Measurements from ENCODE around the gene CASP12.
A peak's percentile ranks its signal among the peaks of the same experiment; 100 is the strongest.

Gene CASP12

DNA sequence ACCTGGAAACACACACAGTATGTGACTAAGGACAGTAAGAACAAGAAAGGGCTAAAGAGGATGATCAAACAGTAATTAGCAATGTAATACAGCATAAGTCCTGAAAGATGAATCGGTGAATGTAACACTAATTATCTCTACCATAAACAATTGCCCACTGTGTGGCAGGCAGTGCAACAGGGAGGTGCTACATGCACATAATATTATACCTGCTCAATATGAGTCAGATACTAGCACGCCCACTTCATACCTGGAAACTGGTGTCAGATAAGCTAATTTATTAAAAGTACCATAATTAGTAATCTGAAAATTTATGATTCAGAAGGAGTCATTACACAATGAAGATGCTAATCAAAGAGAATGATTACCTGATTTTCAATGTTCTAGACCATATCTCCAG lies 14.9 kb downstream of the CASP12 start:
- no peak for DNase-seq

GRCh38 chr11:104881117-104881794 lies 17.0 kb downstream of the CASP12 start:
- DNase-seq = no peak

- DNase-seq = no peak
These were observed 18.6 kb downstream of the CASP12 start for GRCh38 chr11:104879514-104880190.

DNA sequence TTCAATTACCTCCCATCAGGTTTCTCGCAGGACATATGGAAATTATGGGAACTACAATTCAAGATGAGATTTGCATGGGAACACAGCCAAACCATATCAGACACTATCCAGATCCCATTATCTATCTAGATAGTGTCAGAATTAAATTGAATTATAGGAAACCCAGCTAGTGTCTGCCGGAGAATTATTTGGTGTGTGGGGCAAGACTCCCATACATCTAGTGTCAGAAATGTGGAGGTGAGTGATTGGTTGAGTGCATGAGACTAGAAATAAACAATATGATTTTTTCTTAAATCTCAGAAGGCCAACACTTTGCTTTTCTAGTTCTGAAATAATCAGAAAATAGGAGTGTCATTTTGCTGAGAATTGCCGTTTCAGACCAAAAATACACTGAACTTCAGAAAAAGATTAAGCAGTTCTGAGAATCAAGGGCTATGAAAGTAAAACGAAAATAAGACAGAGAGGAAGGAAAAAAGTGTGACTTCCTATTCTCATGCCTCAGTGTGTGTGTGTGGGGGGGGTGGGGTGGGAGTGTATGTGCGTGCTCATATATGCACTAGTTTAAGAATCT lies 21.3 kb downstream of the CASP12 start:
- DNase-seq = peak; percentile 38

DNA sequence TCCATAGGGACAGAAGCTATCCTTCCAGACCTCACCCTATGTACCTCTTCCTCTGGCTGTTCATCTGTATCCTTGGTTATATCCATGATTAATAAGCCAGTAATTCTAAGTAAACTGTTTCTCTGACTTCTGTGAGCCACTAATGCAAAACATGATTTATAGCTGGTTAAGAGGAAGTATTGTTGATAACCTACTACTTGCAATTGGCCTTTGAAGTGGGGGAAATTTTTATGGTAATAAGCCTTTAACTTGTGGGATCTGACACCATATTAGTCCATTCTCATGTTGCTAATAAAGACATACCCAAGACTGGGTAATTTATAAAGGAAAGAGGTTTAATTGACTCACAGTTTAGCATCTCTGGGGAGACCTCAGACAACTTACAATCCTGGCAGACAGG lies 21.9 kb downstream of the CASP12 start:
- DNase-seq = no peak

- DNase-seq = no peak
These were observed 25.0 kb downstream of the CASP12 start for GRCh38 chr11:104873252-104873651.

DNA sequence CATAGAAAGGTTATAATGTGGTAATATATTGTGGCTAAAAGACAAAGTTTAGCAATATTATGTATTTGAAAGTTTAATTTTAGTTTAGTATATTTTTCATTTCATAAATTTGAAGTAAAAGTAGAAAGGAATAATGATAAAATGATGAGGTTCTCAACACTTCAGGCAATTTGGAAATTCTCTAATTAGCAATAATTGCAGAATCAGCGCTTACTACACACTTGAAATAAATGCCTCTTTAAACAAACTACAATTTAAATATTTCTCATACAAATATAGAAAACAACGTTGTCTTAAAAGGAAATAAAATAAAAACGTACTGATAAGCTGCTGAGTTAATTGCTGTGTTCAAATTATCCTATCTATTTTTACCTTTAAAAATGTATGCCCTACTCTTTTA lies 25.9 kb downstream of the CASP12 start:
- DNase-seq = no peak

DNA sequence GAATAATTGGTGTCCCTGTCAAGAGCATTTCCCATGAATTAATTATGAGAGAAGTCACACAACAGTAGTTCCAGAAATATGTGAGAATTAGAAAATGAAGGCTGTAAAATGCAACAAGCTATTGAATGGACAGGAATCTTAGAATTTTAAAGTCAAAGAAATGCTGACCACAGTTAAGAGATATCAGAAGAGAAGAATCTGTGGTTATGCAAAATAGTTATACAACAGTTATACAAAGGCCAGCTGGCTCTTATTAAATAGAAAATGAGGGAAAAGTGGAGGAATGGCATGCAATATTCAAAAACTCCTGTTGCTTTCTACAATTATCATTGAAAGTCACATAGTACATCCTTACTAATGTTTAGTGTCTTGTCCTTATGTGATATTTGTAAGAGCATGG lies 27.4 kb downstream of the CASP12 start:
- DNase-seq = no peak

DNA sequence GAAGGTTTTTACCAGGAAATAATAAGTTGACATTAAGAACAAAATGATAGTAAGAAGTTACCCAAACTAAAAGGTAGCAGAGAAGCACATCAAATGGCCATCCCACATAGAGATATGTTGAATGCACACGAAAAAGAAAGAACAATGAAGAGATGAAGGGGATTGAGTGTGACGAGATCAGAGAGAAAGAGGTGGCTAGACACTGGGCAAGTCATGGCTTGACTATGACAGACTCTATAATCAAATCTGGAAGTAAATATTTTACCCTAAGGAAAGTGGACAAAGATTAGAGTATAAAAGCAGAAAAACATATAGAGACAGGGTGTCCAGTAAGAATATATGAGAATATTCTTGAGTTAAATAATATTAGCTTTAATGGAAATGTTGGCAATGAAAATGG lies 31.4 kb downstream of the CASP12 start:
- DNase-seq = no peak

- no peak for DNase-seq
These were observed 39.1 kb downstream of the CASP12 start for GRCh38 chr11:104858882-104859775.

DNA sequence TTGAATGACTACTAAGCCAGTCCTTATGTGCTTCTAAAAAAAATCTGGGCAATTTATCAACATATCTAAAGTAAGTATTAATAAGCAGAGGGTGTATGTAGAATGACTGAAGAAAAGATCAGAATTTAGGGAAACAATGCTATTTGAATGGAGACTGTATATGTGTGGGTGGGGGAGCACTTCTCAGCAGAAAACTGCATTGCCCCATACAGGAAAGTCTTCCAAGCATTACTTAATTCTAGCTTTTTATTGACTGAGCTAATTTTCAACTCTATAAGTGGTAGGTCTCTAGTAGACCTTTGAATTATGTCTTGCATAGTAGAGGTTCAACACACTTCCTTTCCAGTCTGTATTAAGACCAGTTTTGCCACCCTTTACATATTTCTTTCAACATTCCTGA lies 41.7 kb downstream of the CASP12 start:
- no peak for DNase-seq

DNA sequence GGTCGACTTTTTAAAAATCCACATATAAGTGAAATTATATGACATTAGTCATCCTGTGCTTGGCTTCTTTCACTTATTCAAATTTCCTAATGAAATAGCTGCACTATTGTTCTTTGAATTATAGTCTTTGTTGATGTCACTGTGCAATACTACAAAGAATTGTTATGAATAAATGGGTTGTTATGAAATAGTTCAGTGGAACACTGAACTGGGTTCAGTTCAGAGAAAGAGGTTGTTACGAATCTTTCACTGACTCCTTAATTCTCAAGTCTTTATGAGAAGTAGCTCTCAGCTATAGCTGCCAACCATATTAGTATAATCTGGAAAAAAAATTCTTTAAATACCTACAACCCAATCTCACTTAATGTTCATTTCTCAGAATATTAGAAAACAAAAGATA lies 42.3 kb downstream of the CASP12 start:
- DNase-seq = no peak

- no peak for DNase-seq
These were observed 45.0 kb downstream of the CASP12 start for GRCh38 chr11:104853276-104853675.

- no peak for DNase-seq
These were observed 45.4 kb downstream of the CASP12 start for GRCh38 chr11:104852811-104853210.

DNA sequence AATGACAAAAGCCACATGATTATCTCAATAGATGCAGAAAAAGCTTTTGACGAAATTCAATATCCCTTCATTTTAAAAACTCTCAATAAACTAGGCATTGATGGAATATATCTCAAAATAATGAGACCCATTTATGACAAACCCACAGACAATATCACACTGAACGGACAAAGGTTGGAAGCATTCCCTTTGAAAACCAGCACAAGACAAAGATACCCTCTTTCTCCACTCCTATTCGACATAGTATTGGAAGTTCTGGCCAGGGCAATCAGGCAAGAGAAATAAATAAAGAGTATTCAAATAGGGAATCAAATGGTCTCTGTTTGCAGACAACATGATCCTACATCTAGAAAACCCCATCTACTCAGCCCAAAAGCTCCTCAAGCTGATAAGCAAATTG lies 52.0 kb downstream of the CASP12 start:
- no peak for DNase-seq

DNA sequence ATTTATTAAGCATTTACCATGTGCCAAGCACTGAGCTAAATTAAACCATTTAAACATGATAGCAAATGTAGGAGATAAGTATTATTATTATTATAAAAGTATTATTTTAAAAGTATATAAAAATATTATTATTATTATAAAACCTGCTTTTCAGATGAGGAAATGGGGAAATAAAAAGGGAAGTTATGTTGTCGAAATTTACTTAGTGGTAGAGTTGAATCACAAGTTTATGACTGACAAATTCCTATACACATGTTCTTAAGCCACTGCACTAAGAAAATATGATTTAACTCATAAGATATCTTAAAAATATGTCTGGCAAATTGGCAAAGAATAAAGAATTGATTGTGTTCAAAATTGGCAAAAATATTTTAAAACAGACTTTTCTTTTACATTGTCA lies 53.8 kb downstream of the CASP12 start:
- DNase-seq = no peak

DNA sequence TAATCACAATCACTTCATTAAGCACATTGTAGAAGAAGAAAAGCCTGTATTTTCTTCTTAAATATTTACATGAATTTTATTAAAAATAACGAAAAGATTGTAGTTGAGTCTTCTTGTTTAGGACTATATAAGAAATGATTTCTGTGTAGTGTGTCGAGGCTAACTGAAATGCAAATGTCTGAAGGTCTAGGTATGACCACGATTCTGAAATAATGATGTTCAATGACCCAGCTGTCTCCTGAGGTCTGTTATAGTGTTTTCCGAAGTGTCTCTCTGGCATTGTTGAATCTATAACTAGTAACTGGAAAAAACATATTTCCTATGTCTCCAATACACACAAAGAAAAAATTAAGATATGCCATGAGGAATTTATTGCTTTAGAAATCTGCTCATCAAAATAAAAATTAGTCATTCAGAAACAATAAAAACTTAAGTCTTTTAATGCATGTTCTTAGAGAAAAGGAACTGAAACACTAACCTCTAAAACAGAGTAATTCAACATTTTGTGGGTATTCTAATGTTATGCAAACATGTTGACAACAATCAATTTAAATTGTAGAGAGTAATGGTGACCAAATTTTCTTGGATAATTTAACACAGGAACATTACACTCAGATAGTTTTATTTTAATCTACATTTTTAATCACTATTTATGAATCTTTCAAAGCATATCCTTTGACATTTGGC lies 55.0 kb downstream of the CASP12 start:
- no peak for DNase-seq

GRCh38 chr11:104841973-104842525 lies 56.2 kb downstream of the CASP12 start:
- DNase-seq = no peak

GRCh38 chr11:104841185-104841584 lies 57.1 kb downstream of the CASP12 start:
- DNase-seq = no peak

DNA sequence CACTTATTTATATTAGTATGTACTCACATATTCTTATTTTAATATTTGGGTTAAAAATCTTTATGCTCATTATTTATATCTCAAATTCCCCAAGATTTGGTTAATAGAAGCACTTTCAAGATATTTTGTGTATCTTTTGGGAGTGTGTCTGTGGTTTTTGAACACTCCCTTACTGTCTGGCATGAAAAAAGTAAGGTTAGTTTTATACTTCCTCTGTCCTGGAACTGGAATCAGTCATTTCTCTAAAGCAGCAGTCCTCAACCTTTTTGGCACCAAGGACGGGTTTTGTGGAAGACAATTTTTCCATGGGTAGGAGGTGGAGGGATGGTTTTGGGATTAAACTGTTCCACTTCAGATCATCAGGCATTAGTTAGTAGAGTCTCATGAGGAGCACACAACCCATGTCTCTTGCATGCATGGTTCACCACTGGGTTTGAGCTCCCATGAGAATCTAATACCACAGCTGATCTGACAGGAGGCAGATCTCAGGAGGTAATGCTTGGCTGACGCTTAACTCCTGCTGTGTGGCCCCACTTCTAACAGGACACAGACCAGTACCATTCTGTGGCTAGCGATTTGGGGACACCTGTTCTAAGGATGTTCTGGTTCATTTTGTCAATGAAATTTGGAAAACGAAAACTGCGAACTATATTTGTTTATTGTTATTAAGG lies 60.2 kb downstream of the CASP12 start:
- no peak for DNase-seq

GRCh38 chr11:104836691-104837090 lies 61.6 kb downstream of the CASP12 start:
- DNase-seq = no peak
